ENCODE data around the gene TNFAIP1.

GRCh38 chr17:28395426-28395825 lies 59.9 kb downstream of the TNFAIP1 start:
- TF ChIP-seq CTCF (IDR thresholded peaks at IDR 0.05) (no peak), POLR2A (IDR thresholded peaks at IDR 0.05) (no peak)
